Panc1 (cell line): ENCODE data around the gene ISOC2.

Experiments
- TF ChIP-seq, protein P1 (sequence below): fragments of 450-650 bp; IDR thresholded peaks from 2 replicates; pipeline ENCODE4 v1.5.1; 2017; ENCODE audit warnings: mild to moderate bottlenecking
- TF ChIP-seq, protein P2 (sequence below), 2 experiments: IDR thresholded peaks; 2 replicates each; pipeline ENCODE4 v1.6.1; 2011 to 2012; ENCODE audit warnings: low read depth in 2 of 2, control low read depth in 1 of 2, low read length in 1 of 2, mild to moderate bottlenecking in 1 of 2, moderate library complexity in 1 of 2; ENCODE audit not compliant: insufficient read depth in 1 of 2

DNA sequence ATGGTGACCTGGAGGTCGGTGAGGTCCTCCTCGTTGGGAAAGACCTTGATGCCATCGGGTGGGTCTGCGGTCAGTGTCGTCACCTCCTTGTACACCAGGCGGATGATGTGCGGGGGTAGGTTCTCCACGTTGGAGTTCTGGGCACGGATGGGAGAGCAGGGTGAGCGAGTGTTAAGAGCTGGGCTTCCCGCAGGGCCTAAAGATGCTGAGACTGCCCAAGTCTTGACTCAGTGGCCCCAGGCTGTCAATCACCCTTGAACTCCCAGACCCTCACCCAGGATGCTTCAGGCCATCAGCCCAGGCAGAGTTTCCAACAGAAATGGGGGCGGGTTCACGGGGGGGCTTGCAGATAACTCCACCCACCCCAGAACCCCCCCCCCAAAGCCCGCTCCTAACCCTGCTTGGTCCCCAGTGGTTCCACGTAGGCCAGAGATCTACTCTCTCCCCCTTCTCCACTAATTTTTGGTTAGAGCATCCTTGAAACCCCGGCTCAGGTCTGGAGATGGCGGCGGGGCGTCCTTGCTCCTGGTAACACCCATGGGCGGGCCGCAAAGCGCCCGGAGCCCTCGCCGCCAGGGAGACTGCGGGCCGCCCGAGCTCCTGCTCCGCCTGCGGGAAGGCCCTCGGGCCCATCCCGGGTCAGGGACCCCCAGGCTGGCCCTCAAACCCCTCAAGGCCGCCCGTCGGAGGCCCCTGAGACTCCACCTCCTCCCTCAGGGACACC, 54.5 kb downstream of the ISOC2 start:
- TF ChIP-seq, protein P1, sequence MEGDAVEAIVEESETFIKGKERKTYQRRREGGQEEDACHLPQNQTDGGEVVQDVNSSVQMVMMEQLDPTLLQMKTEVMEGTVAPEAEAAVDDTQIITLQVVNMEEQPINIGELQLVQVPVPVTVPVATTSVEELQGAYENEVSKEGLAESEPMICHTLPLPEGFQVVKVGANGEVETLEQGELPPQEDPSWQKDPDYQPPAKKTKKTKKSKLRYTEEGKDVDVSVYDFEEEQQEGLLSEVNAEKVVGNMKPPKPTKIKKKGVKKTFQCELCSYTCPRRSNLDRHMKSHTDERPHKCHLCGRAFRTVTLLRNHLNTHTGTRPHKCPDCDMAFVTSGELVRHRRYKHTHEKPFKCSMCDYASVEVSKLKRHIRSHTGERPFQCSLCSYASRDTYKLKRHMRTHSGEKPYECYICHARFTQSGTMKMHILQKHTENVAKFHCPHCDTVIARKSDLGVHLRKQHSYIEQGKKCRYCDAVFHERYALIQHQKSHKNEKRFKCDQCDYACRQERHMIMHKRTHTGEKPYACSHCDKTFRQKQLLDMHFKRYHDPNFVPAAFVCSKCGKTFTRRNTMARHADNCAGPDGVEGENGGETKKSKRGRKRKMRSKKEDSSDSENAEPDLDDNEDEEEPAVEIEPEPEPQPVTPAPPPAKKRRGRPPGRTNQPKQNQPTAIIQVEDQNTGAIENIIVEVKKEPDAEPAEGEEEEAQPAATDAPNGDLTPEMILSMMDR, result no peak
- TF ChIP-seq, protein P2, sequence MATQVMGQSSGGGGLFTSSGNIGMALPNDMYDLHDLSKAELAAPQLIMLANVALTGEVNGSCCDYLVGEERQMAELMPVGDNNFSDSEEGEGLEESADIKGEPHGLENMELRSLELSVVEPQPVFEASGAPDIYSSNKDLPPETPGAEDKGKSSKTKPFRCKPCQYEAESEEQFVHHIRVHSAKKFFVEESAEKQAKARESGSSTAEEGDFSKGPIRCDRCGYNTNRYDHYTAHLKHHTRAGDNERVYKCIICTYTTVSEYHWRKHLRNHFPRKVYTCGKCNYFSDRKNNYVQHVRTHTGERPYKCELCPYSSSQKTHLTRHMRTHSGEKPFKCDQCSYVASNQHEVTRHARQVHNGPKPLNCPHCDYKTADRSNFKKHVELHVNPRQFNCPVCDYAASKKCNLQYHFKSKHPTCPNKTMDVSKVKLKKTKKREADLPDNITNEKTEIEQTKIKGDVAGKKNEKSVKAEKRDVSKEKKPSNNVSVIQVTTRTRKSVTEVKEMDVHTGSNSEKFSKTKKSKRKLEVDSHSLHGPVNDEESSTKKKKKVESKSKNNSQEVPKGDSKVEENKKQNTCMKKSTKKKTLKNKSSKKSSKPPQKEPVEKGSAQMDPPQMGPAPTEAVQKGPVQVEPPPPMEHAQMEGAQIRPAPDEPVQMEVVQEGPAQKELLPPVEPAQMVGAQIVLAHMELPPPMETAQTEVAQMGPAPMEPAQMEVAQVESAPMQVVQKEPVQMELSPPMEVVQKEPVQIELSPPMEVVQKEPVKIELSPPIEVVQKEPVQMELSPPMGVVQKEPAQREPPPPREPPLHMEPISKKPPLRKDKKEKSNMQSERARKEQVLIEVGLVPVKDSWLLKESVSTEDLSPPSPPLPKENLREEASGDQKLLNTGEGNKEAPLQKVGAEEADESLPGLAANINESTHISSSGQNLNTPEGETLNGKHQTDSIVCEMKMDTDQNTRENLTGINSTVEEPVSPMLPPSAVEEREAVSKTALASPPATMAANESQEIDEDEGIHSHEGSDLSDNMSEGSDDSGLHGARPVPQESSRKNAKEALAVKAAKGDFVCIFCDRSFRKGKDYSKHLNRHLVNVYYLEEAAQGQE (IDR thresholded peaks at IDR 0.05; ENCODE audit: insufficient read depth in 1 of 2, low read depth in 2 of 2, low read length in 1 of 2), result no peak
